K562 (cell line): ENCODE measurements around the gene DIAPH3. TPM values are rescaled to one million over a fixed set of nuclear protein-coding genes. Genes with fewer than 3 reads are reported as not detected.

Experiments
- ATAC-seq: fragments of 200-7000 bp; cut with Tn5 transposase; 3 replicates; pipeline ENCODE4 v1.9.1; 2020; ENCODE audit warnings: moderate library complexity
- BruUV-seq: library from RNA; stranded (reverse); fragments of 400-500 nt; replicated peaks from 2 replicates; lab custom pipeline; 2021; lab: Mats Ljungman, UMichigan
- CTCF ChIA-PET: fragments of 300-600 bp; formaldehyde crosslinking; extraction: SDS; loops from one replicate; lab custom pipeline; 2021; ENCODE audit warnings: low intra/inter-chr PET ratio; lab: Yijun Ruan, JAX
- POLR2A ChIA-PET: fragments of 300-600, 350-650 bp; sonication (Branson Sonifier 250); formaldehyde crosslinking; extraction: SDS; loops from one replicate; lab custom pipeline; 2021; ENCODE audit warnings: antibody characterized with exemption, inconsistent platforms; lab: Yijun Ruan, JAX
- DNase-seq, 4 experiments: peaks; one replicate each; pipeline versions ENCODE4 v3.0.0 to v3.0.0-alpha.2; 2011 to 2018; ENCODE audit warnings: low spot score in 3 of 4, mixed read lengths in 3 of 4; ENCODE audit errors: extremely low read depth in 1 of 4
- FAIRE-seq: peaks from 2 replicates; lab custom pipeline; 2011; peaks lifted over from hg19 to GRCh38; lab: Jason Lieb, UNC
- H2AFZ ChIP-seq: 2 replicates; pipeline ENCODE4 v1.6.0; 2011; ENCODE audit warnings: low read depth, low read length, control low read depth, inconsistent platforms
- H3K27ac ChIP-seq: fragments of 200-600 bp; 3 replicates; pipeline ENCODE4 v1.8.0; 2011; ENCODE audit warnings: low read depth, mild to moderate bottlenecking, control low read depth, inconsistent platforms, low read length, moderate library complexity, mixed read lengths; ENCODE audit errors: extremely low read depth
- H3K27me3 ChIP-seq, 2 experiments: fragments of 300-600 bp in 1 of 2; 2 replicates in 1 of 2; 3 replicates in 1 of 2; pipeline versions ENCODE4 v1.6.0 to v1.8.0; 2011; ENCODE audit warnings: inconsistent platforms in 2 of 2, low read length in 2 of 2, mild to moderate bottlenecking in 1 of 2, mixed read lengths in 1 of 2, moderate library complexity in 1 of 2; ENCODE audit not compliant: control insufficient read depth in 2 of 2, insufficient read depth in 2 of 2
- H3K36me3 ChIP-seq: fragments of 300-600 bp; 3 replicates; pipeline ENCODE4 v1.8.0; 2011; ENCODE audit warnings: mild to moderate bottlenecking, low read length, inconsistent platforms; ENCODE audit not compliant: control insufficient read depth, insufficient read depth
- H3K4me1 ChIP-seq, 2 experiments: fragments of 200-600 bp in 1 of 2; replicated peaks in 1 of 2; 2 replicates in 1 of 2; 3 replicates in 1 of 2; pipeline versions ENCODE4 v1.5.1 to v1.8.0; 2011; ENCODE audit warnings: inconsistent platforms in 2 of 2, low read length in 2 of 2, mild to moderate bottlenecking in 1 of 2, mixed read lengths in 1 of 2, moderate library complexity in 1 of 2; ENCODE audit not compliant: control insufficient read depth in 2 of 2, insufficient read depth in 2 of 2
- H3K4me2 ChIP-seq: 2 replicates; pipeline ENCODE4 v1.6.1; 2011; ENCODE audit warnings: low read length, control low read depth, inconsistent platforms, mixed read lengths; ENCODE audit not compliant: insufficient read depth
- H3K4me3 ChIP-seq: fragments of 200-600 bp; sonication (generic), shearing (Covaris generic); 2 replicates; pipeline ENCODE4 v1.5.1; 2016; ENCODE audit warnings: control low read depth, inconsistent platforms
- H3K79me2 ChIP-seq: fragments of 200-600 bp; 3 replicates; pipeline ENCODE4 v1.8.0; 2011; ENCODE audit warnings: low read length, inconsistent platforms; ENCODE audit not compliant: control insufficient read depth, insufficient read depth
- H3K9ac ChIP-seq, 2 experiments: 2 replicates each; pipeline versions ENCODE4 v1.6.0 to v1.6.1; 2011; ENCODE audit warnings: low read depth in 2 of 2, low read length in 2 of 2, control low read depth in 1 of 2, inconsistent platforms in 1 of 2, mild to moderate bottlenecking in 1 of 2, mixed read lengths in 1 of 2; ENCODE audit not compliant: insufficient read depth in 1 of 2
- H3K9me1 ChIP-seq: one replicate; pipeline ENCODE4 v1.6.0; 2011; ENCODE audit warnings: inconsistent platforms, mild to moderate bottlenecking, low read length, moderate library complexity; ENCODE audit not compliant: control insufficient read depth, insufficient read depth
- H3K9me3 ChIP-seq: replicated peaks from 2 replicates; pipeline ENCODE4 v1.5.1; 2011; ENCODE audit warnings: low read depth, low read length, inconsistent platforms; ENCODE audit not compliant: control insufficient read depth, insufficient read depth
- H4K20me1 ChIP-seq: replicated peaks from 2 replicates; pipeline ENCODE4 v1.6.1; 2011; ENCODE audit warnings: low read length, inconsistent platforms, mixed read lengths; ENCODE audit not compliant: control insufficient read depth, insufficient read depth
- ATF3 ChIP-seq, 2 experiments: fragments of 450-650 bp in 1 of 2; sonication (generic) in 1 of 2; formaldehyde crosslinking in 1 of 2; IDR thresholded peaks in 1 of 2; conservative IDR thresholded peaks in 1 of 2; 2 replicates each; pipeline versions ENCODE4 v1.6.1 to v1.8.1; 2016 to 2023; ENCODE audit warnings: mild to moderate bottlenecking in 2 of 2, moderate library complexity in 2 of 2, inconsistent platforms in 1 of 2, missing genetic modification reagents in 1 of 2
- E4F1 ChIP-seq: fragments of 250-450 bp; sonication (Bioruptor Pico); IDR thresholded peaks from 2 replicates; pipeline ENCODE4 v1.5.0; 2021; ENCODE audit warnings: mild to moderate bottlenecking, borderline replicate concordance
- HSF4 ChIP-seq: fragments of 250-450 bp; sonication (Bioruptor Pico); IDR thresholded peaks from 2 replicates; pipeline ENCODE4 v2.1.2; 2022; ENCODE audit warnings: mild to moderate bottlenecking, moderate library complexity, borderline replicate concordance
- PBX2 ChIP-seq, 2 experiments: IDR thresholded peaks in 1 of 2; conservative IDR thresholded peaks in 1 of 2; 2 replicates each; pipeline ENCODE4 v1.6.1; 2016; ENCODE audit warnings: low read depth in 2 of 2, mild to moderate bottlenecking in 1 of 2, missing compliant biosample characterization in 1 of 2, missing genetic modification characterization in 1 of 2, moderate library complexity in 1 of 2
- SMC3 ChIP-seq: conservative IDR thresholded peaks from 2 replicates; pipeline ENCODE4 v1.6.1; 2011; ENCODE audit warnings: low read depth, low read length, improper control_type of control experiment; ENCODE audit not compliant: insufficient read depth
- ZBTB2 ChIP-seq: fragments of 450-650 bp; IDR thresholded peaks from 2 replicates; pipeline ENCODE4 v1.6.1; 2016; ENCODE audit warnings: antibody characterized with exemption
- ZNF589 ChIP-seq: fragments of 200-800 bp; sonication (Bioruptor generic); IDR thresholded peaks from 2 replicates; pipeline ENCODE4 v1.6.1; 2016; ENCODE audit warnings: low read depth, missing genetic modification characterization, missing compliant biosample characterization
- WGBS: fragments of 100-300 bp; shearing (Covaris generic); methylation state at CpG from one replicate; pipeline ENCODE4 v1.1.6; 2016; ENCODE audit warnings: low coverage, mixed read lengths; ENCODE audit not compliant: insufficient coverage; ENCODE audit errors: missing lambda C conversion rate; 5-methylcytosine and 5-hydroxymethylcytosine counted together
- in situ Hi-C: fragments of 300-500 bp; cut with MboI; formaldehyde crosslinking; loops from 4 replicates; pipeline ENCODE4 v1.15.0; 2018; ENCODE audit warnings: inconsistent platforms, mixed read lengths
- intact Hi-C: fragments of 100-400 bp; cut with micrococcal nuclease; formaldehyde crosslinking; loops from 2 replicates; pipeline ENCODE4 v1.14.2; 2022
- polyA plus RNA-seq, 8 experiments: library from polyadenylated mRNA; depleted of rRNA in 4 of 8; stranded (reverse) in 5 of 8; unstranded in 3 of 8; fragments of >200 nt; fragmentation: Nextera tagmentation in 2 of 8; fragmentation: Illumina TruSeq in 1 of 8; extraction: Ambion mirVana in 2 of 8; extraction: Trizol in 1 of 8; gene quantifications; 2 replicates each; pipeline versions ENCODE4 v1.2.1 to v1.2.3, GENCODE V29; 2011 to 2014; ENCODE audit warnings: inconsistent platforms in 1 of 8, missing spikeins in 1 of 8
- total RNA-seq, 7 experiments: library from RNA; depleted of rRNA in 6 of 7; stranded (reverse); fragments of >200 nt in 6 of 7; fragmentation: Illumina TruSeq in 2 of 7; extraction: Trizol in 2 of 7; gene quantifications; 2 replicates each; pipeline versions ENCODE4 v1.2.1 to v1.2.3, GENCODE V29; 2011 to 2021; ENCODE audit warnings: low replicate concordance in 1 of 7

The DIAPH3 gene
- total and polyA plus RNA-seq, 9 of the 15 experiments (the other 6 are each of a cell fraction or from before 2014, with no cell fraction given) = 9.0 to 18.7 (median 14.7) TPM

GRCh38 chr13:60167121-60167520 is 3.4 kb upstream of the DIAPH3 start (continued):
- TF ChIP-seq ZBTB2 (no peak), E4F1 (no peak)

- no TSS peak for BruUV-seq
- Histone ChIP-seq H3K79me2 (peaks cover 45% of the 10 kb centered on the region), H4K20me1 (peaks cover 5% of the 10 kb centered on the region; the same call in 1 of the 2 replicates), H3K9ac (peak overlapping the region in 1 of 2 experiments; percentile 85; a peak in 1 of 4 replicates), H3K4me3 (peak overlapping the region; percentile 70; the same call in 1 of the 2 replicates), H3K4me1 (peaks cover 0 to 12% of the 10 kb centered on the region in 2 experiments; a peak in 3 of 5 replicates), H3K9me3 (no peaks in the 10 kb centered on the region), H3K9me1 (no peaks in the 10 kb centered on the region), H3K27ac (peak overlapping the region; percentile 82; the same call in 2 of the 3 replicates), H3K36me3 (peaks cover 7% of the 10 kb centered on the region; the same call in 2 of the 3 replicates), H3K27me3 (no peaks in the 10 kb centered on the region), H3K4me2 (peak overlapping the region; percentile 90), H2AFZ (no peak overlapping the region)
- in situ Hi-C loops (no loop called here), intact Hi-C loops (loop anchor here (2.0 kb wide), 1 partner anchor 49 kb away; no protein-coding TSS in a partner anchor)
- no peak for FAIRE-seq
- ChIA-PET POLR2A (interaction anchor here (1.2 kb wide), 1 partner anchor 10 kb away, joined by 3 read pairs; no protein-coding TSS in a partner anchor), CTCF (no interaction called here)
- 17% methylated on average over 3 of the region's 3 CpGs for WGBS
- no peak for ATAC-seq
- peak in 2 of 4 experiments; percentile 12 to 19 for DNase-seq
- peak; percentile 79 for TF ChIP-seq ATF3 (IDR thresholded peaks at IDR 0.05)
- TF ChIP-seq ATF3 (CRISPR knock-in tag; conservative IDR thresholded peaks at IDR 0.05) = no peak
- TF ChIP-seq HSF4 (CRISPR knock-in tag) = no peak
- TF ChIP-seq PBX2 (CRISPR knock-in tag; IDR thresholded peaks at IDR 0.05; ENCODE audit: low read depth) = no peak
- peak; percentile 74; the same call in 1 of the 2 replicates for TF ChIP-seq PBX2 (tag; conservative IDR thresholded peaks at IDR 0.05; ENCODE audit: low read depth)
- TF ChIP-seq ZNF589 (CRISPR knock-in tag) = no peak
- no peak for TF ChIP-seq SMC3
Observed at GRCh38 chr13:60165391-60166099, 1.8 kb upstream of the DIAPH3 start.
